ENCODE data around the gene HLA-DQB2. TPM values are rescaled to one million over a fixed set of nuclear protein-coding genes. Genes with fewer than 3 reads are reported as not detected.
A peak's percentile ranks its signal among the peaks of the same experiment; 100 is the strongest.
"Not testable (repeated sequence)": the region's sequence is repeated elsewhere in the genome, so short reads cannot be mapped to it uniquely, and the experiment has no call there.

Gene HLA-DQB2
- total and polyA plus RNA-seq, 3 donors from 2014 or later = 0.62 to 6.2 (median 0.79) TPM

DNA sequence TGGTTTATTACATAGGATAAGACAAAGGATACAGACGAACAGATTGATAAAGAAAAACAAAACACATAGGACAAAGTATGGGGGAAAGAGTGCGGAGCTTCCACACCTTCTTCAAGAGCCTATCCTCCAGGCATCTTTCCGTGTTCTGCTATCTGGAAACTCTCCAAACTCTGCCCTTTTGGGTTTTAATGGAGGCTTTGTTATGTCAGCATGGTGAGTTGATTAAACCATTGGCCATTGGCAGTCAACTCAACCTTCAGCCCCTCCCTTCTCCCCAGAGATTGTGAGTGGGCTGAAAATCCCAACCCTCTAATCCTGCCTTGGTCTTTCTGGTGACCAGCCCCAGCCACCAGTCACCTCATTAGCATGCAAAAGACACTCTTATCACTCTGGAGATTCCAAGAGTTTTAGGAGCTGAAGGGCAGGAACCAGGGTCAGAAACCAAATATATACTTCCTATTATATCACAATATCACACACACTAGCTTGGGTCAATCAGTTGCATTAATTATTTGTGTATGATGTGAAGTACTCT is 29.6 kb upstream of the HLA-DQB2 start:
- TF ChIP-seq CTCF (IDR thresholded peaks at IDR 0.05) = no peak
- TF ChIP-seq POLR2A (IDR thresholded peaks at IDR 0.05) = no peak
- Histone ChIP-seq H3K36me3 (ENCODE audit: low read depth, missing control alignments) (no peaks in the 10 kb centered on the region), H3K4me1 (no peaks in the 10 kb centered on the region), H3K4me3 (no peak overlapping the region), H3K27me3 (no peaks in the 10 kb centered on the region), H3K9me3 (no peaks in the 10 kb centered on the region), H3K27ac (no peak overlapping the region)
- WGBS, 2 donors = 61% methylated on average over 3 of the region's 3 CpGs
- no peak for DNase-seq
- intact Hi-C loops (cut with DNase I; ENCODE audit: low total_unique reads) = loop anchor here (10.0 kb wide), 1 partner anchor 378 kb away; no protein-coding TSS in a partner anchor

DNA sequence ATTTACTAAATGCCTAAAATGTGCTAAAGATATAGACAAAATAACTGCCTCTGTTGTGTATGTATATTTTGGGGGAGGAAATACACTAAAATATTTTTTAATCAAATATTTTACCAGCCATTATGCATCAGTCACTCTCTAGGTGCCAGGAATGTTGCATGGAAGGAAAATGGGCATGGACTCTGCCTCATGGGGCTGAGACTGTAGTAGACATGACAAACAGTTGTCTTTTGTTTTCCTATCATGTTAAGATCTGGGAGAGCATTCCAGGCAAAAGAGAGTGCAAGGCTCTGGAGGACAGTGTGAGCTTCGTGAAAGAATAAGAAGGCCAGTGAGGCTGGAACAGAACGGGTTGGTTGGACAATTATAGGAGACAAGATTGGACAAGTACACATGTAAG is 27.0 kb upstream of the HLA-DQB2 start:
- intact Hi-C loops (cut with DNase I; ENCODE audit: low total_unique reads) = loop anchor here (10.0 kb wide), 1 partner anchor 376 kb away; no protein-coding TSS in a partner anchor
- Histone ChIP-seq H3K27me3 (no peaks in the 10 kb centered on the region), H3K4me3 (no peak overlapping the region), H3K36me3 (ENCODE audit: low read depth, missing control alignments) (no peaks in the 10 kb centered on the region), H3K27ac (no peak overlapping the region), H3K4me1 (no peaks in the 10 kb centered on the region), H3K9me3 (no peaks in the 10 kb centered on the region)
- 50 to 63% methylated on average over 2 of the region's 2 CpGs for WGBS, 2 donors
- TF ChIP-seq POLR2A (IDR thresholded peaks at IDR 0.05) = no peak
- TF ChIP-seq CTCF (IDR thresholded peaks at IDR 0.05) = no peak
- DNase-seq = peak; percentile 44

- H3K4me1 ChIP-seq = no peaks in the 10 kb centered on the region
- intact Hi-C loops (cut with DNase I; ENCODE audit: low total_unique reads) = no loop called here
- DNase-seq = peak; percentile 61
- no peaks in the 10 kb centered on the region for H3K36me3 ChIP-seq (ENCODE audit: low read depth, missing control alignments)
- TF ChIP-seq POLR2A (IDR thresholded peaks at IDR 0.05) = no peak
- TF ChIP-seq CTCF (IDR thresholded peaks at IDR 0.05) = peak in 2 of 3 experiments; percentile 48 to 64
- no peaks in the 10 kb centered on the region for H3K9me3 ChIP-seq
- H3K4me3 ChIP-seq = no peak overlapping the region
- no peak overlapping the region for H3K27ac ChIP-seq
- 55 to 63% methylated on average over 5 of the region's 5 CpGs for WGBS, 2 donors
- no peaks in the 10 kb centered on the region for H3K27me3 ChIP-seq
These were observed 22.6 kb upstream of the HLA-DQB2 start for GRCh38 chr6:32785781-32786533.

DNA sequence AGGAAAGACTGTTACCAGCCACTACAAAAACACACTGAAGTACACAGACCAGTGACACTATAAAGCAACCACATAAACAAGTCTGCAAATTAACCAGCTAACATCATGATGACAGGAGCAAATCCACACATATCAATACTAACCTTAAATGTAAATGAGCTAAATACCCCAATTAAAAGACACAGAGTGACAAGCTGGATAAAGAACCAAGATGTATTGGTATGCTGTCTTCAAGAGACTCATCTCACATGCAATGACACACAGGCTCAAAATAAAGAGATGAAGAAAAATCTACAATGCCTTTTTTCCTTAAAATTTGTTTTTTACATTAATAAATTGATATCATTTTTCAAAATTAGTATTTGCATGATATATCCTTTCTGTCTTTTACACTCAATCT is 19.6 kb upstream of the HLA-DQB2 start:
- H3K4me3 ChIP-seq; H3K9me3 ChIP-seq; intact Hi-C loops (cut with DNase I; ENCODE audit: low total_unique reads); DNase-seq; H3K4me1 ChIP-seq; H3K27me3 ChIP-seq; H3K27ac ChIP-seq; H3K36me3 ChIP-seq (ENCODE audit: low read depth, missing control alignments): not testable (repeated sequence)

DNA sequence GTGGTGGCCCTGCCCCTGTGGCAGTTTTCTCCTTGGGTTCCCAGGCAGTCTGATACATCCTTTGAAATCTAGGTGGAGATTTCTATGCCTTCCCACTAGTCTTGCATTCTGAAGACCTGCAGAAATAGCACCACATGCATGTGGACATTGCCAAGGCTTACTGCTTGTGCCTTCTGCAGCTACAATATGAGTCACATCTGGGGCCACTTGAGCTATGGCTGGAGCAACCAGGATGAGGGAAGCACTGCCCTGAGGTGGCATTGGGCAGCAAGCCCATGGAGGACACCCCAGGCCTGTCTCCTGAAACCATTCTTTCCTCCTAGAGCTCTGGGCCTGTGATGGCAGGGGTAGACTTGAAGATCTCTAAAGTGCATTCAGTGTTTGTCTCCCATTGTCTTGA is 15.7 kb upstream of the HLA-DQB2 start:
- H3K27me3 ChIP-seq = no peaks in the 10 kb centered on the region
- H3K9me3 ChIP-seq = no peaks in the 10 kb centered on the region
- intact Hi-C loops (cut with DNase I; ENCODE audit: low total_unique reads) = no loop called here
- H3K4me1 ChIP-seq = no peaks in the 10 kb centered on the region
- H3K27ac ChIP-seq = no peak overlapping the region
- no peak for DNase-seq
- no peak overlapping the region for H3K4me3 ChIP-seq
- TF ChIP-seq CTCF (IDR thresholded peaks at IDR 0.05) (no peak), POLR2A (IDR thresholded peaks at IDR 0.05) (no peak)
- no peaks in the 10 kb centered on the region for H3K36me3 ChIP-seq (ENCODE audit: low read depth, missing control alignments)
